CD4-positive, alpha-beta T cell treated with Interleukin-6 at 100 ng/mL for 8 hours (primary cell): ENCODE results near the gene DLG5.
"Not testable (repeated sequence)": the region's sequence is repeated elsewhere in the genome, so short reads cannot be mapped to it uniquely, and the experiment has no call there.

Experiments
- DNase-seq: peaks from one replicate; pipeline ENCODE4 v3.0.0-alpha.2; 2020; ENCODE audit warnings: mixed read lengths, low spot score

DLG5 gene

GRCh38 chr10:77794256-77795142 is 132.1 kb downstream of the DLG5 start:
- no peak for DNase-seq

GRCh38 chr10:77793831-77794230 is 132.7 kb downstream of the DLG5 start:
- DNase-seq: no peak

GRCh38 chr10:77792155-77792554 is 134.4 kb downstream of the DLG5 start:
- no peak for DNase-seq

DNA sequence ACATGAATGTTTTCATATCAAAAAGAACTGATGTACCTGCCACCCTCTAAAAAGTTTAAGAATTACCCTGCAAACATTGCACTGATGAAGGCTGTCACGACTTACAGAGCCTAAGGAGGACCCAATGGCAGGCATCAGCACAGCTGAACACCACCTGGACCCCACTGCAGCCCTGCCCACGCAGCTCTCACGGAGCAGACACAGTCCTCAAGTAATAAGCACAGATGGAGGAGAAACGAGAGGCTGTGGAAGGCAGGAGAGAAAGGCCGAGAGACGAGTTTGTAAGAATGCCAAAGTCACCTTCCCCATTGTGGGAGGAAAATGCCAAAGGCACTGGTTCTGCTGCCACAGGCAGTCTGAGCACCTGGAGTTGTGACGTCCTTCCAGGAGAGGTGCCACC is 135.0 kb downstream of the DLG5 start:
- no peak for DNase-seq

GRCh38 chr10:77789861-77790260 is 136.7 kb downstream of the DLG5 start:
- no peak for DNase-seq

DNA sequence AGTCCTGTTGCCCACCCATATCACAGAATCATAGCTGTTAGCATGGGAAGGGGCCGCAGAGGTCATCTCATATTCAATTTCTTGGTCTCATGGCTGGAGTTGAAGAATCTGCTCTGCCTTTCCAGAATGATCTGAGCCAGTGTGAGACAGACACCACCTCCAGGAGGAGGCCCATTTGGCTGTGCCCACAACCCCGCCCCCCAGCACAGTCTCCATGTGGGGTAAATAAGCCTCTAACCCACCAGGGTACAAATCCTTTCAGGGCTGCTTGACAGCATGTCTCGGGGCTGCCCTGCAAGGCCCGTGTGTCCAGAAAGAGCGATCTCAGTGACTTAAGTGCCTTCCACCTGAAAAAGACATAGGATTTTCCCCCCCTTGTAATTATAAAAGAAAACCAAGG is 137.5 kb downstream of the DLG5 start:
- no peak for DNase-seq

- no peak for DNase-seq
Observed at GRCh38 chr10:77788496-77789010, 138.0 kb downstream of the DLG5 start.

DNA sequence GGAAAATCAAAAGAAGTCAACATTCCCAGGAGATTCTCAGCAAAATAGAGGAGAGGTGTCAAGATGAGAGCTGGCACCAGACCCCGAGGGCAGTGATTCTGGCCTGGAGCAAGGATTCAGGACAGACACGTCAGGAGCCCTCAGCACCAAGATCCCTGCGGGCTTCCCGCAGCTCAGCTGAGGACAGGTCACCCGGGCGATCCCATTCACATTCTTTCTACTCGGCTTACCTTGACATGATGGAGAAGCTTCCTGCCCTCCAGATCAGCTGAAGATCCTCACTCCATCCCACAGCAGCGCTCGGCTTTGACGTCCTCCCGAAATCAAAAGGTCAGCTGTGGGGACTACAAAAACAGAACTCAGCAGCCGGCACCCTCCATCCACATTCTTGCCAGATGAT is 139.1 kb downstream of the DLG5 start:
- DNase-seq: no peak

- no peak for DNase-seq
Observed at GRCh38 chr10:77784856-77785255, 141.7 kb downstream of the DLG5 start.

GRCh38 chr10:77782328-77783061 is 144.1 kb downstream of the DLG5 start:
- DNase-seq: no peak

- no peak for DNase-seq
Observed at GRCh38 chr10:77781451-77782327, 144.9 kb downstream of the DLG5 start.

GRCh38 chr10:77780180-77780579 is 146.4 kb downstream of the DLG5 start:
- no peak for DNase-seq

GRCh38 chr10:77776487-77776886 is 150.1 kb downstream of the DLG5 start:
- no peak for DNase-seq

DNA sequence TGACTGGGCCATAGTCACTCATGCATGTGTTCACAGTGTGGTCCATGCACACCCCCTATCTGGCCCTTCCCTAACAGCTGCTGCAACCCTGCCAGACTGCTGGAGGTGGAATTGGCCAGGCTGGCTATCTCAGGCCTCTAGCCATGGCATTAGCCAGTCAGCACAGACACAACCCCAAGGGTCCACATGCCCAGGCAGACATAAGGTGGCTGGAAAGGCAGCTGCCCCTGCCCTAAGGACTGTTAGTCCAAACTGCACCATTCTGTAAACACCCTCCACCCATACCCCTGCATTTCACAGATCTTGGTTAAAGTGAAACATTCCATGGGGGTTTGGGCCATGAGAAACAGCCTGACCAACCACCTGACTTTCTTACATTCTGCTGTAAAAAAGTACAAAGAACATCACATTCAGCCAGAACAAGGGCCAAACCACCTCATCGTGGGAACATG is 151.6 kb downstream of the DLG5 start:
- no peak for DNase-seq

GRCh38 chr10:77773631-77774426 is 152.7 kb downstream of the DLG5 start:
- DNase-seq: no peak

GRCh38 chr10:77772852-77773600 is 153.5 kb downstream of the DLG5 start:
- not testable (repeated sequence) for DNase-seq

- no peak for DNase-seq
Observed at GRCh38 chr10:77771851-77772250, 154.7 kb downstream of the DLG5 start.

DNA sequence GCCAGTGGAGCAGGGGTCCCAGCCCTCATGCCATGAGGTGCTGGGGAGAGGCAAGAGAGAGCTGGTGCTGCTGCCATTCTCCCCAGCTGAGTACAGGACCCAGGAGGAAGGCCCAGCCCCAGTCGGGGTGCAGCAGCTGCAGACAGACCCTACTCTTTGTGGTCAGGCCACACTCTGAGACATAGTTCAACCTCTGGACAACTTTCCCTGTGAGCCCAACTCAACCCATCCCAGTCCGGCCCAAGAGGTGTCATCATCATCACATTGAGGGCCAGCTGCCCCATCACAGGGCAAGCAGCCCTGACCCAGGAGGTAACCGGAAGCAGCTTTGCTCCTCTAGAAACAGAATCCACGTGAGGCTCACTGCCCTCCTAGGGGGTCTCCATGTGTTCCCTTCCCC is 155.1 kb downstream of the DLG5 start:
- DNase-seq: no peak

DNA sequence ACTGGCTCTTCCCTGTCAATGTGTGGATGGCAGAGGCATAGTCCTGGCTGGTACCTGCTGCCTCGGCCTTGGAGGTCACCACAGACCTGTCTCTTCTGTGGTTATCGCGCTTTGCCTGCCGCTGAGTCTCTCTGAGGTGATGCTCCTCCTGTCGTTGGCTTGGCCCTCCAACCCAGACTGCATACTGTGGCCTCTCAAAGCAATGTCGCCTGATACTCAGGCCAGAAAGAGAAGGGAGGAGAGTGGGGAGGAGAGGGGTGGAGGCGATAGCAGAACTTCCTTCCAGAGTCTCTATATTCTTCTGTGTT is 155.7 kb downstream of the DLG5 start:
- no peak for DNase-seq

DNA sequence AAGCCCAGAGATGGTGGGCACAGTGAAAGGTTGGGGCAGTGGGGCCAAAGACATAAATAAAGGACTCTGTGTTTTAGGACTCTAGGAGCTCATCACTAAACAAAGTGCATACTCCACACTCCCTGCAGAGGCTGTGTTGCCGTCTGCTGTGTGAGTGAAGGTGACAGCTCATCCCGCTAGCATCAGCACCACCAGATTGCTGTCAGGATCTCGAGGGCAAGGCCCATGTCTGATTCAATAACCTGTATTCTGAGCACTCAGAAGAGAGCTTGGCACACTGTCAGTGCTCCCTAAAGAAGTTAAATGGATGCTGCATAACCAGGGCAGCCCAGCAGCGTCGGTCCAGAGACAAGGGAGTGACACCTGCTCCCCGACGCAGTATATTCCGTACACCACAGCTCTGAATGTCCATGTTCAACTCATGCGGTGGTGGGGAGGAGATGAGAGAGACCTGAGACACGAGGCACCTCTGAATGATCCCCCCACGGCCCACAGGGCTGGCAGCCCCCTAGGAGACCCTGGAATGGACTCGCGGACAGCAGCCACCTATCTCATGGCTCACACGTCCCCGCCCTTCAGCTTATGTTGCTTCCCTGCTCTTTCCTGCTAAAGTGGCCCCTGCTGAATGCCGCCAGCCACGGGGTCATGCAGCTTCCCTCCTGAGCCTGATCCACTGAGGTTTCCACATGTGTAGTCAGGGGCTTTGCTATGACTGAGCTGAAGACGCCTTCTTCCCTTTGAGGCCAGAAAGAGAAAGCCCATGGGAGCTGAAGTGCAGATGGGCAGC is 156.3 kb downstream of the DLG5 start:
- no peak for DNase-seq
